CD4-positive, alpha-beta T cell treated with Interleukin-17A for 4 hours (primary cell): Measurements from ENCODE around the gene SLC8B1.

ENCODE experiments used
- DNase-seq: peaks from one replicate; pipeline ENCODE4 v3.0.0-alpha.2; 2020; ENCODE audit warnings: mixed read lengths

Gene SLC8B1

GRCh38 chr12:113268136-113268535, 66.8 kb downstream of the SLC8B1 start:
- DNase-seq, result no peak

GRCh38 chr12:113267621-113268020, 67.3 kb downstream of the SLC8B1 start:
- DNase-seq, result no peak

- no peak for DNase-seq
Measured at GRCh38 chr12:113266106-113266895, 68.6 kb downstream of the SLC8B1 start.

GRCh38 chr12:113263431-113263963, 71.4 kb downstream of the SLC8B1 start:
- no peak for DNase-seq

- no peak for DNase-seq
Measured at GRCh38 chr12:113262710-113263109, 72.2 kb downstream of the SLC8B1 start.

GRCh38 chr12:113261847-113262470, 73.0 kb downstream of the SLC8B1 start:
- DNase-seq, result peak; percentile 53

- no peak for DNase-seq
Measured at GRCh38 chr12:113260636-113261300, 74.1 kb downstream of the SLC8B1 start.

- no peak for DNase-seq
Measured at GRCh38 chr12:113260127-113260526, 74.8 kb downstream of the SLC8B1 start.

- no peak for DNase-seq
Measured at GRCh38 chr12:113257564-113257963, 77.3 kb downstream of the SLC8B1 start.

GRCh38 chr12:113254298-113254697, 80.6 kb downstream of the SLC8B1 start:
- DNase-seq, result no peak

GRCh38 chr12:113253532-113254285, 81.2 kb downstream of the SLC8B1 start:
- no peak for DNase-seq

GRCh38 chr12:113252494-113252893, 82.4 kb downstream of the SLC8B1 start:
- DNase-seq, result no peak

GRCh38 chr12:113251404-113252070, 83.4 kb downstream of the SLC8B1 start:
- no peak for DNase-seq

- DNase-seq, result no peak
Measured at GRCh38 chr12:113250045-113250444, 84.9 kb downstream of the SLC8B1 start.

GRCh38 chr12:113249546-113249945, 85.4 kb downstream of the SLC8B1 start:
- no peak for DNase-seq

GRCh38 chr12:113248842-113249435, 86.0 kb downstream of the SLC8B1 start:
- DNase-seq, result no peak
